Retina (tissue), 1 donor: ENCODE results near the gene MBLAC1.
A peak's percentile ranks its signal among the peaks of the same experiment; 100 is the strongest.

ENCODE experiments used
- DNase-seq: peaks from one replicate; pipeline ENCODE4 v3.0.0-alpha.2; 2016

The MBLAC1 gene

DNA sequence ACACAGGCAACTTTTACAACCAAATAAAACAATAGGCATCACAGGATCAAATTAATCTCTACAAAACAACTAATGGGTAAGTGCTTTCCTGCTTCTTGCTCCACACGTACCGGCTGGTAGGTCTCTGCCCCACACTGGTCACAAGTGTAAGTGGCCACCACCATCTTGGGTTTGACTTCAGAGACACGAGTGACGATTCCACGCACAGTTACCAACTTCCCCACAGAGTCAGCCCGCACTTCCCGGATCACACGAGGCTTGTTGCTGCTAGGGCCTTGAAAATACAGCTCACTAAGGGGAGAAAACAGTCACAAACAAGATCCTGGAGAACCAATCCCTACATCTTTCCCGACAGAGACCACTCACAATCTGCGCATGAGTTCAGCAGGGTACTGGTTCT lies 27.9 kb upstream of the MBLAC1 start:
- DNase-seq: no peak

DNA sequence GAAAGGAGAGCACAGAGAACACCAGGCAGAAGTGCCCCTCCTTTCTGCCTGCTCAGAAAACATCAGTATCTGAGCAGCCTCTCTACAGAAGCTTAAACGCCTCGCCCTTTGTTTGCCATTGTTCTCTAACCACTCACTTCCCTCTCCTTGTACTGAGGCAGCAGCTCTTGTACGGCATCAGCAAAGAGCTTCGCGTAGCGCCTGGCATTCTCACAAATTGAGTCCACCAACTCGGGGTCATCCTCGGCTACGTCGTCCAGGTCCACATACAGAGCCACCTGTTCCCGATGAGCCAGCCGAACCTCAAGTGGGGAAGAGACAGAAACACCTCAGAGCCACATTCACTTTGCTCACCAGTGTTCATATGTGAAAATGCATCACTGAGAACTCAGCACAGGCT lies 27.3 kb upstream of the MBLAC1 start:
- no peak for DNase-seq

DNA sequence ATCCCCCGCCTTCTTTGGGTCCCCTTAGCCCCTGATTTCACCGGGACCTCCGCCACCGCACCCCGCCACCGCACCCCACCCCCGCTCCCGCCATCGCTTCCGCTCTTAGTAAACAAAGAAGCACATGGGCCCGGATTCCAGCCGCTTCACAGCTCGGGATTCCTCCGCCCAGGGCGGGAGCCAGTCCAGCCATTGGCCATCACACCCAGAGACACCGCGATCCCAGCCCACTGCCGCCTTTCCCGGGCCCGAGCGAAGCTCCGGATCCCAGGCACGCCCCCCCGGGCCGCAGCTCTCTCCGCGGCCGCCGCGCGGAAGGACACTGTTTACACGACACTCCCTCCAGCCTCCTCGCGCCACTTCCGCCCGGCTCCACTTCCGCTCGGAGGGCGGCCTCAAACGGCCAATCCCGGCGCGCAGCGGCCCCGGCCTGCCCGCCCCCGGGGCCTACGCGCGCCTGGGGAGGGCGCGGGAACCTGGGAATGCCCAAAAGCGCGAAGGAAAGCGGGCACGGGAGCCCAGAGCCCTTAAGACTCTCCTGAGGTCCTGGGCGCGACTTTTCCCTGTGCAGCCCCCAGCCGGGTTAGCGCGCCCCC lies 26.2 kb upstream of the MBLAC1 start:
- peak; percentile 98 for DNase-seq

DNA sequence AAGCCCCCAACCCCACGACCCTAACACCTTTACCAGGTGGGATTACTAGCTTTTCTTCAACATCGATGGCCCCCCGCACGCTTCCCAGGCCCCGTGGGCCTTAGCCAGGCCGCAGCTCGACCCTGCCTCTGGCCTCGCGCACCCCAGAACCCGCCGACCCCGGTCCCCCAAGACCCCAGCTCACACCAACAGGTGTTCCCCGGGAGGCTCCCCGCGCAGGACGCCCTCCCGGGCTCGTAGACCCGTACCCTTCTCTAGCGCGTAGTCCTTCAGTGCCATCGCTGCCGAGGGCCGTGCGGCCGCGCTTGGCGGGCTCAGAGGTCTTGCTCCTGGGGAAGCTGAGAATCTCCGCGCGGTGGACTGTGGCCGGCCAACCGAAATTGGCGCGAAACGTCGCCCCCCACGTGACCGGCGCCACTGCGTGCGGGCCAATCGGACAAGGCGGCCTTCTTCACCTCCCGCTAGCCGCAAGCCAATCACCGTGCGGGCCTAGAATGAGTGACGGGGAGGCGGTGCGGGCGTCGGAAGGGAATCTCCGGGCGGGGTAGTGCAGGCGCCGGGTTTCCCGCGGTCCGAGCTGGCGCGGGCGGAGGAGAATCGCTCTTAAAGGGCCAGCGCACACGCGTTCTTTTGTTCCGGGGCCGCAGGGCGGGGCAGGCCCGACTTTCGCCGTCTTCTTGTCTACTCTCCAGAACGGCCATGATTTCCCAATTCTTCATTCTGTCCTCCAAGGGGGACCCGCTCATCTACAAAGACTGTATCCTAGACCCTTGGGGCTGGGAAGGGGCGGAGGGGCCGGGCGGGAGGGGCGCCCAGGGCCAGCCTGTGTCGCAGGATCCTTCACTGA lies 25.5 kb upstream of the MBLAC1 start, which contains the start of the genes AP4M1 and MCM7:
Gene AP4M1, plus strand, starts transcription at position 628 of the 847 bp plus-strand sequence. Its CDS starts 72 bp downstream, at position 700.
Gene MCM7, minus strand, starts transcription at position 382 of the 847 bp plus-strand sequence. Its CDS starts 103 bp downstream, at position 279.
- peak; percentile 98 for DNase-seq

DNA sequence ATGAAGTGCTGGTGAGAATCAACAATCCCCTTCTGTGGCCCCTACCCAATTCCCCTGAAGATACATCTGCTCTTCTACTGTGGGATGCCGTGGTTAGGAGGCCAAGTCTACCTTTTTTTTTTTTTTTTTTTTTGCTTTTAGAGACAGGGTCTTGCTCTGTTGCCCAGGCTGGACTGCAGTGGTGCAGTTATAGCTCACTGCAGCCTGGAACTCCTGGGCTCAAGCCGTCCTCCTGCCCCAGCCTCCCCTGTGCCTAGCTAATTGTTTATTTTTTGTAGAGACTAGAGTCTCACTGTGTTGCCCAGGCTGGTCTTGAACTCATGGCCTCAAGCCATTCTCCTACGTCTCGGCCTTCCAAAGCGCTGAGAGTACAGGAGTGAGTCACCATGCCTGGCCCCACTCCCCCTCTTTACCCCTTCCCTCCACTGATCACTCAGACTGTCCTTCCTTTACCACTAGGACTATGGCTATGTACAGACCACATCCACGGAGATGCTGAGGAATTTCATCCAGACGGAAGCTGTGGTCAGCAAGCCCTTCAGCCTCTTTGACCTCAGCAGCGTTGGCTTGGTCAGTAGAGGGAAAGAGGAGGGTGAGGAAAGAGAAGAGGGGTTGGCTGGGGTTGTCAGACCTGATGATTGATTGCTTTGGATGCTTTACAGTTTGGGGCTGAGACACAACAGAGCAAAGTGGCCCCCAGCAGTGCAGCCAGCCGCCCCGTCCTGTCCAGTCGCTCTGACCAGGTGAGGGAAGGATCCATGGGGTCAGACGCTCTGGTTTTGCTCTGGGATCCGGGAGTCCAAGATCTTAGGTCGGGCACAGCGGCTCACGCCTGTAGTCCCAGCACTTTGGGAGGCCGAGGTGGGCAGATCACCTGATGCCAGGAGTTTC lies 23.6 kb upstream of the MBLAC1 start:
- no peak for DNase-seq

DNA sequence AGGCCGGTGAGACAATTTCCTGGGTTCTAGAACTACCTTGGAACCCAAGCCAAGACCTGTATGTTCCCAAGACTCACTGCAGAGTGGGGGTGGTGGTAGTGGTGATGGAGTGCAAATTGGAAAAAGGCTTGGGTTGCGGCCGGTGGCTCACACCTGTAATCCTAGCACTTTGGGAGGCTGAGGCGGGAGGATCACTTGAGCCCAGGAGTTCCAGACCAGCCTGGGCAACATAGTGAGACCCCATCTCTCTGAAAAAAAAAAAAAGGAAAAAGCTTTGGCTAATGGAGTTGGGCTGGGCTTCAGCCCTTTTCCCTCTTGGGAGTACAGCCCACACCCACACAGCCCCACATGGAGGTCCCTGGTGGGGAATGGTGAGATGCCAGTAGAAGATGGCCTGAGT lies 21.2 kb upstream of the MBLAC1 start:
- no peak for DNase-seq

DNA sequence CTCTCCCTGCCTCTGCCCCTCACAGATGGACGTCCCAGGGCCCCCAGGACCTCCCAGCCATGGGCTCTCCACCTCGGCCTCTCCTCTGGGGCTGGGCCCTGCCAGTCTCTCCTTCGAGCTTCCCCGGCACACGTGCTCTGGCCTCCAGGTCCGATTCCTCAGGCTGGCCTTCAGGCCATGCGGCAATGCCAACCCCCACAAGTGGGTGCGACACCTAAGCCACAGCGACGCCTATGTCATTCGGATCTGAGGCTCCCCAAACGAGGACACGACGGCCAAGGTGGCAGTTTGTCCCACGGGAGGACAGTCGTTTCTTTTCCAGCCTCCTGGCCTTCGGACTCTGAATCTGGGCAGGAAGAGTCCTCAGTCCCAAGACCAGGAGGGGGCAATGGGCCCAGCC lies 20.1 kb upstream of the MBLAC1 start:
- no peak for DNase-seq

DNA sequence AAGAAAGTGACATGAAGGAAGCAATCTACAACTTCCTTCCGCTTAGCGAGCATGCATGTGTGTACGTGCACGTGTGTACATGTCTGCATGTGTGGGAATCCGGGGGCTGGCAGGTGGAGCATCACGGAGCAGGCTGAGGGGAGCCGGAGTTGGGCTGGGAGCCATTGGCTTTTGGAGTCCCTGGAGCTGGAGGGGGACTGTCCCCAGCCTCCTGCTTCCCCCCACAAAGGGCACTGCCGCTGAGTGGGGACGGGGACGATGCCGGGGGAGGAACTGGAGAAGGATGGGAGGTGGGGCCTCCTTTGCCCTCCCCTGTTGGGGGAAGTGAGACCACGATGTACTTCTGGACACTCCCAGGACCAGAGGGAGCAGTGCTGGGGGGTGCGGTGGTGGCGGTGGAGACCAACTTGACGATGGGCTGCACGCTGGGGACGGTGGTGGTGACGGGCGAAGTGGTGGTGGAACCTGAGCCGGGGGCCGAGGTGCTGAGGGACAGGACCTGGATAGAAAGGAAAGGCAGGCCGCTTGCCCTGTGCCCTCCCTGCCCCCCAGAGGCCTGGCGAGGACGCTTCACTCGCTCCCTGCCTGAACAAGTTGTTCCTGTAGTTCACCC lies 19.5 kb upstream of the MBLAC1 start:
- no peak for DNase-seq

DNA sequence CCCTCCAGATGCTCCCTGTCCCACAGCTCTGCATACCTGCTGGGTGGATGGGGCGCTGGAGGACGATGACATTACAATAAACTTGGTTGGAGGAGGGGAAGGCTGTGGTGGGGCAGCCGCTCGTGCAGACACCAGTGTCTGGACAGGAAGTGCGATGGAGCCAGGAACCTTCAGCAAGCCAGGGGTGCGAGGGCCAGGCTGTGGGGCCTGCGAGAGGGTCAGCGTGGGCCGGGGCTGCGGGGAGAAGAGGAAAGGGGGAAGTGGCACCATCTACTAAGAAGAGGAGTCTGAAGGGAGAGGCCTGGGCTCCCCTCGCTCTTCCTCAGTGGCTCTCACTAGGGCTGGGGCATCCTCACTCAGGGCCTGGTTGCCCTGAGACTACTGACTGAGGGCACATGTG lies 18.9 kb upstream of the MBLAC1 start:
- DNase-seq: no peak

DNA sequence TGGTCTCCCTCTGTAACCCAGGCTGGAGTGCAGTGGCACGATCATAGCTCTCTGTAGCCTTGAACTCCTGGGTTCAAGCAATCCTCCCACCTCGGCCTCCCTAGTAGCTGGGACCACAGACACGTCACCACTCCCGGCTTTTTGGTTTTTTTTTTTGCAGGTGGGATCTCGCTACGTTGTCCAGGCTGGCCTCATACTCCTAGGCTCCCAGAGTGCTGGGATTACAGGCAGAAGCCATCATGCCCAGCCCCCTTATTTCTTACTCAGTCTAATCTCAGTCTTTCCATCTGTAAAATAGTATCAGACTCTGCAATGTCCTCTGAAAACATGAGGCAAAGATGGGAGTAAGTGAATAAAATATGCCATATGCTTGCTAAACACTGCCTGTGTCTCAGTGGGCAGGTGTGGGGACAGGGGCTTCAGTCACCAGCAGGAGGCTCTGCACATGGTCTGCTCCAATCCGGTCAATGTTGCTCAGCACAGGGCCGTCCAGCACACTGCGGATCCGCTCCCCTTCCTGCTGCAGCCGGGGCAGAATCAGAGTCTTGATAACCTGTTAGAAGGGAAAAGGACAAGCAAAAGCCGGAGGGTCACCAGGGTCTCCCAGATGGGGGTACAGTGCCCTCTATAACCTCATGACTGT lies 17.1 kb upstream of the MBLAC1 start:
- DNase-seq: no peak

DNA sequence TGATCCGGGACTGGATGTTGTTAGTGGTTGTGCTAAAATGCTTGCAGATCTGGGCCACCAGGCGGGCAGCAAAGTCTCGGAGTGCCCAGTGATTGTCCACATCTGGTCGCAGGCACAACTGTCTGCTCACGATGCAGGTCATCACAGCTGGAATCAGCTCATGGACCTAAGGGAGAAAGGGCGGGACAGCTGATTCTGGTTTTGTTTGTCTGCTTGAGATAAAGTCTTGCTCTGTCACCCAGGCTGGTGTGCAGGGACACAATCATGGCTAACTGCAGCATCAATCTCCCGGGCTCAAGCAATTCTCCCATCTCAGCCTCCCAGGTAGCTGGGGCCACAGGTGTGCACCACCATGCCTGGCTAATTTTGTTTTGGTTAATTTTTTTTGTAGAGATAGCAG lies 15.6 kb upstream of the MBLAC1 start:
- DNase-seq: no peak

DNA sequence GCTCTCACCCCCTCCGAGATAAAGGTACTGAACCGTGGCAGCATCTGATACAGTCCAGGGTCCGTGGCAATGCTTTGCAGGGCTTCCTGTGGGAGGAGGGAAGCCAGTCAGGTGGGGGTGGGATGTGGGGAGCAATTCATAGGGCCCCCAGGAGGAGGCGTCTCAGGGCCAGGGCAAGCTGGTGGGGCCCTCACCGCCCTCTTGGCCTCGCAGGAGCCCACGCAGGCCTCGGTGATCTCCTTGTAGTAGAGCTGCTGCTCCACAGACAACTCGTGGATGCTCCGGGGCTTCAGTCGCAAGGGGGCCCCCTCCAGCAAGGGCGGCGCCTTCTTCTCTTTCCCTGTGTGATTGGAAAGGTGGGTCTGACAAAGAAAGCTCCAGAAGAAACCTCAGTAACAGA lies 14.9 kb upstream of the MBLAC1 start:
- no peak for DNase-seq

DNA sequence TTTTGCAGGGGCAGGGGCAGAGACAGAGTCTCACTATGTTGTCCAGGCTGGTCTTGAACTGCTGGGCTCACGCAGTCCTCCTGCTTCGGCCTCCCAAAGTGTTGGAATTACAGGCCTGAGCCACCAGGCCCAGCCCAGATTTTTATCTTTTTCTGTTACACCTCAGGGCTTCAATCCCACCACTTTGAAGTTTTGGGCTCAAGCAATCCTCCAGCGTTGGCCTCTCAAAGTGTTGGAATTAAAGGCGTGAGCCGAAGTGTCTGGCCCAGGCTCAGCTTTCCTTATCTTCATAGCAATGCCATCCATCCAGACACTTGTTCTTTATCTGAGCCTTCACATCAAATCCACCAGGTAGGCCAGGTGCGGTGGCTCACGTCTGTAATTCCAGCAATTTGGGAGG lies 11.7 kb upstream of the MBLAC1 start:
- no peak for DNase-seq

DNA sequence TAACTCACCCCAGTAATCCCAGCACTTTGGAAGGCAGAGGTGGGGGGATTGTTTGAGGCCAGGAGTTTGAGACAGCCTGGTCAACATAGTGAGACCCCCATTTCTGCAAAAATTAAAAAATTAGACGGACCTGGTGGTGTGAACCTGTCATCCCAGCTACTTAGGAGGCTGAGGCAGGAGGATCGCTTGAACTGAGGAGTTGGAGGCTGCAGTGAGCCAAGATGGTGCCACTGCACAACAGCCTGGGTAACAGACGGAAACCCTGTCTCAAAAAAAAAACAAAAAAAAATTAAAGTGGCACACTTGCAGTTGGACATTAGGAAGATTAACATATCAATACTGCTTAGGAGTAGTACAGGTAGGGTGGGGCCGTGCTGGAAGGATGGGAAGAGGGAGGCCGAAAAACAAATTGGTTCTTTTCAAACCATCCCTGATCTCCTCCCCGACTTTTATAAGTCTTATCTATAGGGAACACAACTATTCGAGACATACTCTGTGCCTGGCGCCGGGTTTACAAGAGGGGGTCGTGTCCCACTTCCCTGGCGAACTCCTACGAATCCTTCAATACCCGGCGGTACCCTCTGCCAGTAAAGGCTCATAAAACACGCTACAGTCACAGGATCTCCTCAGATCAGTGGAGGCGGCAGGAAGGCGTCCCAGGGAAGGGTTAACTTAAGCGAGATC lies 8.2 kb upstream of the MBLAC1 start:
- no peak for DNase-seq

DNA sequence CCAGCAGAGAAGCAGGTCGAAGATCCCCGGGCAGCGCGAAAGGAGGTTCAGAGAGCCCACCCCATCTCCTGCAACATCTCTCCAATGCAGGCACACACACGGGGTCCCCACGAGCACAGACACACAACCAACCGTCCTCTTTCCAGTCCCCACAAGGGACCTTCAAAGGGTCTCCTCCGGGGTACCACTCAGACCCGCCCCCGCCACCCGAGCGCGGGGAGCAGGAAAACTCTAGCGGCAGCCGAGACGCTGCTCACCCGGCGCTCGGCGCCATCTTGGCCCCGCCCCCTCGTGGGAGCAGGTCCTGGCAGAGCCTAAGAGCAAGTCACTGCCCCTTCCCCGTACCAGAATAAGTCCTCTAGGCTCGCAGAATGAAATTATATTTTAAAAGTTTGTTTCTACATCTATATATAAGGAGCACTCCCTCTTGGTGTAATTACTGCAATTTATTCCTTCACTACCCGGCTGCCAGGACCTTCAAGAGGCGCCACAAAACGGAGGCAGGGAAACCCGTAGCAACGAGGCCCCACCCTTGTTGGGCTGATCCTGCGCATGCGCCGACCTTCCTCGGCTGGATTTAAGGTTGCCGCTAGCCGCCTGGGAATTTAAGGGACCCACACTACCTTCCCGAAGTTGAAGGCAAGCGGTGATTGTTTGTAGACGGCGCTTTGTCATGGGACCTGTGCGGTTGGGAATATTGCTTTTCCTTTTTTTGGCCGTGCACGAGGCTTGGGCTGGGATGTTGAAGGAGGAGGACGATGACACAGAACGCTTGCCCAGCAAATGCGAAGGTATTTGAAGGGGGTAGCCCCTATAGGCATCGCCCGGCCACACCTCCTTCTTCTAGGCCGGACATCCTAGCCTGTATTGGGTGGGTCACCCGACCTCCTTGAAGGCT lies 7.4 kb upstream of the MBLAC1 start, which contains the start of the genes CNPY4 and TAF6:
Gene CNPY4, plus strand, starts transcription at position 563 of the 898 bp plus-strand sequence. Its CDS starts 111 bp downstream, at position 674.
Gene TAF6, minus strand, starts transcription at position 287 of the 898 bp plus-strand sequence. CDS start 5,149 bp downstream, outside the sequence.
- DNase-seq: peak; percentile 98

DNA sequence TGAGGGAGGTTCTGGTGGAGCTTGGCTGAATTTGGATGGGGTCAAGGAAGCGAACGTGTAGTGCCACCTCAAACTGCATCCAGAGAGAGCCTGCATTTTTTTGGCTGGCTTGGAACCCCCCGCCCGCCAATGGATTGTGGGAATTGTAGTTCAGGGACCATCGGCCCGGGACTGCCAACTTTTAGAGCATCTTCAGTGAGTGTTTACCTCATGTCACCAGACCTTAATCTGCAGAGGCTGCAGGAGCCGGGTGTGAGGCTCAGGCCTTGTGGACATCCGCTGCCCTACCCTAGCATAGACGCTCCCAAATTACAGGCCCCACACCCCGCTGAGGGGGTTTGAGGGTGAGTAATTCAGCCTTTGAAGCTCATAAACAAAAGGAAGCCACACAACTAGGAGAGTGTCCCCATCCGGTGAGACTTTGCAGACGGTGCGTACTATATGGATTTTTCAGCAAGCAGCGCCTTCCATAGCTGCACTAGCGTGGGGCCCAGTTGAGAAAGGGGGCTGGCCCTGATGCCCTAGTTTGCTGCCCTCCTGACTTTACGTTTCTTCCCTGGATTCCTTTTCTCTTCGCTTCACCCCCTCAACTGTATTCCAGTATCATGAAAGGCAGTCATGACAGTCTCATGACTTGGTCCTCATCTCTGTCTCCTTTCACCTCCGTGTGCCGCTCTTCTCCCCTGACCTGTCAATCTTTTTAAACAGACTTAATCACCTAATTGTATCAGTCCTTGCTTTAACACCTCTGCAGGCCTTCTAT lies 6.6 kb upstream of the MBLAC1 start:
- no peak for DNase-seq

DNA sequence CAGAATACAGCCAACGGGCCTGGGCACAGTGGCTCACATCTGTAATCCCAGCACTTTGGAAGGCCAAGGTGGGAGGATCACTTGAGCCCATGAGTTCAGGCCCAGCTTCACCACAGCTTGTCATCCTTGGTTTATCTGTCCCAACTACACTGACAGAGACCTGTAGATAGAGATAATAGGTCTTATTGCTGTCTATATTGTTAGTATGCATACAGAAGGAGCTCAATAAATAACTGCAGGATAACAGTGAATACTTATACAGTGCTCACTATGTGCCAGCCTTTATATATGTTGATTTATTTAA lies 6.1 kb upstream of the MBLAC1 start:
- no peak for DNase-seq

DNA sequence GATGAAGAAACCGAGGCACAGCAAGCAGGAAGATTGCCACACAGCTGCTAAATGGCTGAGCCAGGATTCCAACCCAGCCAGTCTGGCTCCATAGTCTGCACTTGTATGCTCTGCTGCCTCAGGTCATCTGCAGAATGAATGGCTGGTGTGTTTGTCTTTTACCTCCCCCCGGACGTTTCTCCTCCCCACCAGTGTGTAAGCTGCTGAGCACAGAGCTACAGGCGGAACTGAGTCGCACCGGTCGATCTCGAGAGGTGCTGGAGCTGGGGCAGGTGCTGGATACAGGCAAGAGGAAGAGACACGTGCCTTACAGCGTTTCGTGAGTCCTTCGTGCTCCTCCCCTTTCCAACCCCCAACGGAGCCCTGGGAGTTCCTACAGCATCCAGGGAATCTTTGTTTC lies 4.7 kb upstream of the MBLAC1 start:
- DNase-seq: no peak

DNA sequence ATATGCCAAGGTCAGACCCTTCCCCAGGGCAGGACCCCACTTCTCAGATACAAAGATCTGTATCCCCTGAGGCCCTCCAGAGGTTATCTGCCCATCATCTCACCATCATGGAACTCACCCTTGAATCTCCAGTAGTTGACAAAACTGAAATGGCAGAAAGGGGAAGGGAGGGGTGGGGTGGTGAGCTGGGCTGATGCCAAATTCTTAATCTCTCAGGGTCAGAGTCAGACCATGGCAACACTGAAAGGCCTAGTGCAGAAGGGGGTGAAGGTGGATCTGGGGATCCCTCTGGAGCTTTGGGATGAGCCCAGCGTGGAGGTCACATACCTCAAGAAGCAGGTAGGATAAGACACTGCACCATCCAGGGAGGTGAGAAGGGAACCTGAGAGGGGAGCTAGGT lies 4.2 kb upstream of the MBLAC1 start:
- DNase-seq: no peak
